Measurements from ENCODE around the gene BRI3.

Gene BRI3

GRCh38 chr7:98254516-98254915, 27.0 kb upstream of the BRI3 start:
- no peak for DNase-seq

DNA sequence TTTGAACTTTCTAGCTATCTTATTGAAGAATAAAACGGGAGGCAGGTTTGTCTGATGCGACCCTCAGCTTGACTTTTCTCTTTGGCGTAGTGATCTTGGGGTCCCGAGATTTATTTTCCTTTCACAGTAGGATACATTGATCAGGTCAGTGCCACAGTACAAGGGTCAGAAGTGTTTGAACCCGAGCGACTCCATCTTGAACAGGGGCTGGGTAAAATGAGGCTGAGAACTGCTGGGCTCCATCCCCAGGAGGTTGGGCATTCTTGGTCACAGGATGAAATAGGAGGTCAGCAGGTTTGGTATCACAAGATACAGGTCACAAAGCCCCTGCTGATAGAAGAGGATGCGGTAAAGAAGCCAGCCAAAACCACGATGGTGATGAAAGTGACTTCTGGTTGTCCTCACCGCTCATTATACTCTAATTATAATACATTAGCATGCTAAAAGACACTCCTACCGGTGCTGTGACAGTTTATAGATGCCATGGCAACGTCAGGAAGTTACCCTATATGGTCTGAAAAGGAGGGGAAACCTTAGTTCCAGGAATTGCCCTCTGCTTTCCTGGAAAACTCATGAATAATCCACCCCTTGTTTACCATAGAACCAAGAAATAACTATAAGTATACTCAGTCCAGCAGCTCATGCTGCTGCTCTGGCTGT, 26.4 kb upstream of the BRI3 start:
- DNase-seq, result no peak

GRCh38 chr7:98256431-98256830, 25.1 kb upstream of the BRI3 start:
- DNase-seq, result no peak

DNA sequence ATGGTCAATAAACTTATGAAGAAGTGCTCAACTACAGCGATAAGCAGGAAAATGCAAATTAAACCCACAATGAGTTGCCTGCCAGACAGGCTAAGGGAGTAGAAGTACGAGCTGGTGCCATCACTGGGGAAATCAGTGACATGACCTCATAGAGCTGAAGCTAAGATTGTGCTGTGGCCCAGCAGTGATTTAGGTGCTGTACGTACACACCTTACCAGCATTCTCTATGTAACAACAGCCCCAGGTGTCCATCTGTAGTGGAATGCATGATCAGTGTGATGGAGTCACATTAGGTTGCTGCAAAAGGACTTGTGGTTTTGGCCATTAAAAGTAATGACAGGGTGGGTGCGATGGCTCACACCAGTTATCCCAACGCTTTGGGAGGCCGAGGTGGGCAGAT, 23.8 kb upstream of the BRI3 start:
- no peak for DNase-seq

DNA sequence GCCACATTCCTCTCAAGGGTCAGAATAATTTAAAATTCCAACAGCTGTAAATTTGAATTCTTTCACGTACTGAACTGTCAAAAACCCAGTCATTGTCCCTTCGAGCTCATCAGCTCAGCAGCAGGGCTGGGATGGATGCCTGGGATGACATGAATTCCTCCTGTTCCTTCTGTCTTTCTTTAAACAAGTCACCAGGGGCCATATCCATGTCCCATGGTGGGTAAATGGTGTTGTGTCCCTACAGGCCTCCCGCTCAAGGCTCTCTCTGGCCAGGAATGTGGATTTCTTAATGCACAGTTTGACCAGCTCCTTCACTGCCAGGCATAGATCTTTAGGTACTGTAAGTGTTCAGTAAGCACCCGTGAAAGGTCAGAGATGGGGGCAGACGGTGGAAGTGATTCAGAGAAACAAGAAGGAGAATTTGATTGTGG, 15.6 kb upstream of the BRI3 start:
- no peak for DNase-seq

GRCh38 chr7:98266840-98267239, 14.6 kb upstream of the BRI3 start:
- no peak for DNase-seq

DNA sequence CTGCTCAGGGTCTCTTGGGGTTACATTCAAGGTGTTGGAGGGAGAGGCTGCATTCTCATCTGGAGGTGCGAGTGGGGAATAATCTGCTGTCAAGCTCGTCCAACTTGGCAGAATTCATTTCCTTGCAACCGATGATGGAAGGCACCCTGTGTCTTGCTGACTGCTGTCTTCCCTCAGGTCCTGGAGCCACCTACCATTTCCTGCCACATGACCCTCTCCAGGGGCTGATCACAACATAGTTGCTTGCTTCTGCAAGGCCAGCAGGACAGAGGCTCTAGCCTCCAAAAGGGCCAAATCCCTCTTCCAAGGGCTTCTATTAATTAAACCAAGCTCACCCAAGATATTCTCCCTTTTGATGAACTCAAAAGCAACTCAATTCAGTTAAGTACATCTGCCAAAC, 14.2 kb upstream of the BRI3 start:
- DNase-seq, result no peak

DNA sequence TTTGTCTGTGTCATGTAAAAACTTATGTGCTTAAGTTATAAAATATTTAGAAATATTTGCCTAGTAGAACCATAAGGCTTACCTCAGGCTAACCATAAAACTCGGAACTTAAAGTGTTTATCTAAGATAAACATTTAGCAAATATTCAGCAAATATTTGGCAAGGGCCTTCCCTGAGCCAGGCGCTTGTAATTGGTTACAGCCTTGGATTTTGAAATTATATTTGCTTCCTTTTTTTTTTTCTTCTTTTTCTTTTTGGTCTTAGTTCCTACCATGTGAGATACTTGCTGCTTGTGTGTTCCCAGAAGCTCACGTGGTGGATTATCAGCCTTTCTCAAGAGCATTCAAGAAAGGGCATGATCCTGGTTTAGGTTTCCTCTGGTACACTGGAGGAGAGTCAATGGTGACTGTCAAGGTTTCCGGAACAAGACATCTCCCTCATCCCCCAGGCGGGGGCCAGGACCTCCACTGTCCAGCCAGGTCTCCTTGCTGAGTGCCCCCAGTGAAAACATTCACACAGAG, 5.2 kb upstream of the BRI3 start:
- no peak for DNase-seq

DNA sequence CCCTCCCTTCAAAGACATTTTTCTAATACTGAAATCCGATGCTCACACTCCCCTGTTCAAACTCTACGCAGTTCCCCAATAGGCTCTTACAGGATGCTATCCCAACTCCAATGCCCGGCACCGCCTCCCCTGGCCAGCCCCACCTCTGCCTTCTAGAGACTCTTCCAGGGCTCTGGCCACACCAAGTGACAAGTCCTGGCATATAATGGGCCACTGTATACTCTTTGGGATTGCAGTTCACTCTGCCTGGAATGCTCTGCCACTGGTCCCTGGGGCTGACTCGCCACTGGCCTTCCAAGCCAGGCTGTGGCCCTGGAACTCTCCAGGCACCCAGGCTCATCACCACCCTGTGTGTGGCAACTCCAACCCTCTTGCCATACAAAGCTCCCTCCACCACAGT, 3.1 kb upstream of the BRI3 start:
- DNase-seq, result no peak

GRCh38 chr7:98278936-98279335, 2.5 kb upstream of the BRI3 start:
- no peak for DNase-seq

DNA sequence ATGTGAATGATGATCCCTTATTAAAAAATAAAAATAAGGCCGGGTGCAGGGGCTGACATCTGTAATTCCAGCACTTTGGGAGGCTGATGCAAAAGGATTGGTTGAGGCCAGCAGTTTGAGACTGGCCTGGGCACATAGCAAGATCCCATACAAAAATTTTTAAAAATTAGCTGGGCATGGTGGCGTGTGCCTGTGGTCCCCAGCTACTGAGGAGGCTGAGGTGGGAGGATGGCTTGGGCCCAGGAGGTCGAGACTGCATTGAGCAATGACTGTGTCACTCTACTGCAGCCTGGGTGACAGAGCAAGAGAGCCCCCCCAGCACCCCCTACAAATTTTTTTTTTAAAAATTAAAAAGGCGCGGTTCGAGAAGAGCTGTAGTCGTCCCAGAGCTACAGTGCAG, 1.2 kb upstream of the BRI3 start:
- no peak for DNase-seq

GRCh38 chr7:98281757-98282606, 496 bp downstream of the BRI3 start:
- DNase-seq, result no peak

DNA sequence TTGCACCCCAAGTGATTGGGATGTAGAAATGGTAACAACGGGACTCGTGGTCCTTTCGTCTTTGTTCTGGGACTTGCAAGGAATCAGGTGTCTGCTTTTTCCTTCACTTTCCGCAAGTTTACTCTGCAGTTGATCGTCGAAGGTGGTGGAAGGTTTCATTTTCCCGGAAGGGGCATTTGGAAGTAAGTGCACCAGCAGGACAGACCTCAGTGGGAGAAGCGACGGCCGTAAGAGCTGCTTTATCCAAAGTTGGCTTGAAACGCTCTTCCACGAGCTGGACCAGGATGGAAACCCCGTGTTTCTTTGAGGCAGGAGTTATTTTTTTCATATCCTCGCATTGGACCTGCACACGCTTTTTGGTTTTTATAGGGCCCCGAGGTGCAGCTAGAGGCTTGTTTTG, 1.2 kb downstream of the BRI3 start:
- no peak for DNase-seq

GRCh38 chr7:98283127-98283886, 1.8 kb downstream of the BRI3 start:
- peak; percentile 45 for DNase-seq

- DNase-seq, result no peak
Observed at GRCh38 chr7:98283887-98284222, 2.4 kb downstream of the BRI3 start.

DNA sequence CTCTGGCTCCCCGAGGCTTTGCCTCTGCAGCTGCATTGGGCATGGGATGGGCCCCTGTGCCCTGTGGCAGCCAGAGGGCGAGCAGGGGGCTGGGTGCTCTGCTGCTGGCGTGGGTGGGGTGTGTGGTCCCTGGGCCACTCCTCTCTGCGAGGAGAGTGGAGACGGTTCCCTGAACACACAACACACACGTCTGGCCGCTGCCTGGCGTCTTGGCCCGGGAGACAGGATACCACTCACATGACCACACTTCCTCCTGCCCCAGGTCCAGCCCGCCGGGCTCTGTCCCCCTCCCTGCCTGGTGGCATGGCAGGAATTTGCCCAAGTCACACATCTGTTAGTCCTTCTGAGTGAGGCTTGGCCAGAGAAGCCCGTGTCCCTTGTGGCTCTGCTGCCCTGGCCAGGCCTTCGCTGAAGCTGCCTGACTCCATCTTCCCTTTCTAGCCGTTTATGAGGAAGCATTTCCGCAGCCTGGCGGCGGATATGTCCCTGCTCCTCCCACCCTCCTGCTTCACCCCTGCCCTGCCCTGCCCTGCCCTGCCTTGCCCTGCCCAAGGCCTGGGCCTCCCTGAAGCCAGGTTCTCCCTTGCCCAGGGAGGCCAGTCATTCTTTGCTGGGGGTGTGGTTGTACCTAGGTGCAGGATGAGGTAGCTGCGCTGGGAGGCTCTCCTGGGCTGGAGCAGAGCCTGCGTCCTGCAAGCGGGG, 3.0 kb downstream of the BRI3 start:
- peak; percentile 61 for DNase-seq

- no peak for DNase-seq
Observed at GRCh38 chr7:98285157-98286092, 3.9 kb downstream of the BRI3 start.

DNA sequence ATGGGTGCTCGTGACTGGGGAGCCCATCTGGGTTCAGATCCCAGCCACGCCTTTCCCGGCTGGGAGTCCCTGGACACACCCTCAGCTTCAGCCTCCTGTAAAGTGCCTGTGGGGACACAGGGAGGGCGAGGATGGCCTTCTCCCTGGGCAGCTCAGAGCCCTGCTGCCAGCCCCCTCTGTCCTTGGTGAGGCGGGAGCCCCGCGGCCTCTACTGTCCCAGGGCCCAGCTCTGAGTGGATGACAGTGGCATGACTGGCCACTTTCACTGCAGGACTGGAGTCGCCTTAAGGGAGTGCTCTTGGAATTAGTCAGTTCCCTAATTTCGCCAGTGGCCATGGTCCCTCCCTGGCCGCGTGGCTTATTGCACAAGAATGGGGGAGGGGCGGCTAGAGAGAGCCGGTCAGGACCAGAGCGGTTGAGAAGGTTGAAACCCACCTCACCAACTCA, 4.6 kb downstream of the BRI3 start:
- DNase-seq, result peak; percentile 62

- DNase-seq, result no peak
Observed at GRCh38 chr7:98286701-98287485, 5.4 kb downstream of the BRI3 start.

GRCh38 chr7:98287486-98287959, 6.0 kb downstream of the BRI3 start:
- DNase-seq, result no peak
